Measurements from ENCODE around the gene NHLH2.

Gene NHLH2

GRCh38 chr1:115840605-115841460 is at the start of gene NHLH2:
Gene NHLH2, minus strand, starts transcription at chr1:115841126. Its CDS starts 2,754 bp downstream, at chr1:115838372.
- Histone ChIP-seq H3K27me3 (peaks cover 67 to 73% (median 69%) of the 10 kb centered on the region in 11 experiments), H3K36me3 (0 out of 22 replicates have a peak, but pooled peaks cover 0 to 4% (median 0%) of the 10 kb centered on the region in 11 experiments), H3K4me1 (peaks cover 15 to 26% (median 23%) of the 10 kb centered on the region in 10 experiments), H3K4me2 (no peak within 1 kb of the TSS; a peak in 1 of 22 replicates), H4K20me1 (peaks cover 0 to 35% (median 9%) of the 10 kb centered on the region in 11 experiments; a peak in 14 of 22 replicates), H3K4me3 (no peak within 1 kb of the TSS), H3K9me3 (replicated peaks in 1 of 11) (peaks cover 0 to 18% (median 11%) of the 10 kb centered on the region in 11 experiments; a peak in 17 of 22 replicates), H3K27ac (no peak within 1 kb of the TSS), H3K9ac (no peak within 1 kb of the TSS)
- TF ChIP-seq Cebpa-rat (IDR thresholded peaks at IDR 0.05): no peak

- Histone ChIP-seq H3K9me3 (replicated peaks in 1 of 11) (no peaks in the 10 kb centered on the region), H3K27ac (no peak overlapping the region), H3K36me3 (no peaks in the 10 kb centered on the region), H3K9ac (no peak overlapping the region), H3K4me1 (peaks cover 0 to 8% (median 0%) of the 10 kb centered on the region in 10 experiments; a peak in 4 of 20 replicates), H3K4me3 (no peak overlapping the region), H3K27me3 (no peaks in the 10 kb centered on the region), H4K20me1 (no peaks in the 10 kb centered on the region), H3K4me2 (no peak overlapping the region)
- TF ChIP-seq Cebpa-rat (IDR thresholded peaks at IDR 0.05): no peak
Observed at GRCh38 chr1:115890580-115890979, 49.7 kb upstream of the NHLH2 start.

GRCh38 chr1:115888976-115889375 is 48.0 kb upstream of the NHLH2 start:
- Histone ChIP-seq H3K27ac (no peak overlapping the region), H3K4me2 (no peak overlapping the region), H3K9me3 (replicated peaks in 1 of 11) (no peaks in the 10 kb centered on the region), H3K4me3 (no peak overlapping the region), H3K36me3 (no peaks in the 10 kb centered on the region), H3K9ac (no peak overlapping the region), H4K20me1 (no peaks in the 10 kb centered on the region), H3K27me3 (no peaks in the 10 kb centered on the region), H3K4me1 (peaks cover 0 to 8% (median 0%) of the 10 kb centered on the region in 10 experiments; a peak in 4 of 20 replicates)
- no peak for TF ChIP-seq Cebpa-rat (IDR thresholded peaks at IDR 0.05)

GRCh38 chr1:115882913-115883902 is 42.3 kb upstream of the NHLH2 start:
- no peak overlapping the region for H3K9ac ChIP-seq
- H3K27ac ChIP-seq: no peak overlapping the region
- H3K4me2 ChIP-seq: no peak overlapping the region
- peaks cover 0 to 4% (median 0%) of the 10 kb centered on the region in 10 experiments; a peak in 1 of 20 replicates for H3K4me1 ChIP-seq
- TF ChIP-seq Cebpa-rat (IDR thresholded peaks at IDR 0.05): no peak
- no peaks in the 10 kb centered on the region for H3K36me3 ChIP-seq
- no peaks in the 10 kb centered on the region for H3K27me3 ChIP-seq
- H3K4me3 ChIP-seq: no peak overlapping the region
- no peaks in the 10 kb centered on the region for H4K20me1 ChIP-seq
- no peaks in the 10 kb centered on the region for H3K9me3 ChIP-seq (replicated peaks in 1 of 11)

- Histone ChIP-seq H3K4me1 (peaks cover 5 to 13% (median 8%) of the 10 kb centered on the region in 10 experiments; a peak in 17 of 20 replicates), H3K27me3 (no peaks in the 10 kb centered on the region), H3K27ac (no peak overlapping the region), H3K4me3 (no peak overlapping the region), H3K36me3 (no peaks in the 10 kb centered on the region), H4K20me1 (no peaks in the 10 kb centered on the region), H3K4me2 (no peak overlapping the region), H3K9ac (no peak overlapping the region), H3K9me3 (replicated peaks in 1 of 11) (no peaks in the 10 kb centered on the region)
- TF ChIP-seq Cebpa-rat (IDR thresholded peaks at IDR 0.05): no peak
Observed at GRCh38 chr1:115880981-115881672, 40.2 kb upstream of the NHLH2 start.

GRCh38 chr1:115879977-115880376 is 39.1 kb upstream of the NHLH2 start:
- Histone ChIP-seq H3K27me3 (no peaks in the 10 kb centered on the region), H3K9me3 (replicated peaks in 1 of 11) (no peaks in the 10 kb centered on the region), H4K20me1 (no peaks in the 10 kb centered on the region), H3K4me3 (no peak overlapping the region), H3K27ac (no peak overlapping the region), H3K9ac (no peak overlapping the region), H3K4me2 (no peak overlapping the region), H3K36me3 (no peaks in the 10 kb centered on the region), H3K4me1 (peaks cover 5 to 15% (median 8%) of the 10 kb centered on the region in 10 experiments; a peak in 17 of 20 replicates)
- TF ChIP-seq Cebpa-rat (IDR thresholded peaks at IDR 0.05): no peak

GRCh38 chr1:115877511-115877910 is 36.6 kb upstream of the NHLH2 start:
- H3K9ac ChIP-seq: no peak overlapping the region
- H3K27ac ChIP-seq: no peak overlapping the region
- H3K4me2 ChIP-seq: peak overlapping the region; percentile 2 to 53 (median 28); a peak in 12 of 22 replicates
- peaks cover 6 to 31% (median 12%) of the 10 kb centered on the region in 10 experiments; a peak in 18 of 20 replicates for H3K4me1 ChIP-seq
- TF ChIP-seq Cebpa-rat (IDR thresholded peaks at IDR 0.05): no peak
- H3K9me3 ChIP-seq (replicated peaks in 1 of 11): no peaks in the 10 kb centered on the region
- H3K27me3 ChIP-seq: no peaks in the 10 kb centered on the region
- no peaks in the 10 kb centered on the region for H3K36me3 ChIP-seq
- H3K4me3 ChIP-seq: no peak overlapping the region
- H4K20me1 ChIP-seq: no peaks in the 10 kb centered on the region

GRCh38 chr1:115874904-115875303 is 34.0 kb upstream of the NHLH2 start:
- Histone ChIP-seq H3K4me2 (no peak overlapping the region; a peak in 1 of 22 replicates), H3K27me3 (no peaks in the 10 kb centered on the region), H3K9ac (no peak overlapping the region), H3K27ac (no peak overlapping the region), H3K9me3 (replicated peaks in 1 of 11) (no peaks in the 10 kb centered on the region), H3K4me1 (peaks cover 6 to 33% (median 12%) of the 10 kb centered on the region in 10 experiments; a peak in 18 of 20 replicates), H4K20me1 (no peaks in the 10 kb centered on the region), H3K36me3 (no peaks in the 10 kb centered on the region), H3K4me3 (no peak overlapping the region)
- no peak for TF ChIP-seq Cebpa-rat (IDR thresholded peaks at IDR 0.05)
